ENCODE results near the gene C16orf92. TPM values are rescaled to one million over a fixed set of nuclear protein-coding genes. Genes with fewer than 3 reads are reported as not detected.
"Not testable (repeated sequence)": the region's sequence is repeated elsewhere in the genome, so short reads cannot be mapped to it uniquely, and the experiment has no call there.

Gene C16orf92
- polyA plus RNA-seq, 1 donor = not detected

- no peak for DNase-seq
Observed at GRCh38 chr16:30005341-30006094, 17.5 kb upstream of the C16orf92 start.

GRCh38 chr16:30006095-30006473 is 16.9 kb upstream of the C16orf92 start:
- DNase-seq = no peak

- DNase-seq = no peak
Observed at GRCh38 chr16:30006659-30007377, 16.2 kb upstream of the C16orf92 start.

DNA sequence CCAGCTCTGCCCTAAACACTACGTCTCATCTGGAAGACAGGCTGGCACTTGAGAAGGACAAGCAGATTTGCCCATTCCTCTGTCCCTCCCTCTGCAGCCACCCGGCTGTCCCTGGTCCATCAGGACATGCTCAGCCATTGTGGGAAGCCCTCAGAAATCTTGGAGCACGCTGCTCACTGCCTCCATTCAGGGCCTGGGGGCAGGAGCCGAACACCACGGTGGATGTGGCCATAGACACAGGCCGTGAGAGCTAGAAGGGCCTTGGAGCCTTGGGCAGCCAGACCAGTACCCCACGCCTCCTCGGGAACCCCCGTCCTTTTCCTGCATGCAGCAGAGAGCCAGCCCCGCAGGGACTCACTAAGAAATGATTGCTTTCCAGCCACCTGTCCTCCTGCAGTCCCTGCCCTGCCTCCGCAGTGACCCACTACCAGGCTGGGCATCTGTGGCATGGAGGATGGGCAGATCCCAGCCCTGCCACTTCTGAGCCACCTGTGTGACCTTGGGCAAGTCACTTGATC is 15.6 kb upstream of the C16orf92 start:
- no peak for DNase-seq

DNA sequence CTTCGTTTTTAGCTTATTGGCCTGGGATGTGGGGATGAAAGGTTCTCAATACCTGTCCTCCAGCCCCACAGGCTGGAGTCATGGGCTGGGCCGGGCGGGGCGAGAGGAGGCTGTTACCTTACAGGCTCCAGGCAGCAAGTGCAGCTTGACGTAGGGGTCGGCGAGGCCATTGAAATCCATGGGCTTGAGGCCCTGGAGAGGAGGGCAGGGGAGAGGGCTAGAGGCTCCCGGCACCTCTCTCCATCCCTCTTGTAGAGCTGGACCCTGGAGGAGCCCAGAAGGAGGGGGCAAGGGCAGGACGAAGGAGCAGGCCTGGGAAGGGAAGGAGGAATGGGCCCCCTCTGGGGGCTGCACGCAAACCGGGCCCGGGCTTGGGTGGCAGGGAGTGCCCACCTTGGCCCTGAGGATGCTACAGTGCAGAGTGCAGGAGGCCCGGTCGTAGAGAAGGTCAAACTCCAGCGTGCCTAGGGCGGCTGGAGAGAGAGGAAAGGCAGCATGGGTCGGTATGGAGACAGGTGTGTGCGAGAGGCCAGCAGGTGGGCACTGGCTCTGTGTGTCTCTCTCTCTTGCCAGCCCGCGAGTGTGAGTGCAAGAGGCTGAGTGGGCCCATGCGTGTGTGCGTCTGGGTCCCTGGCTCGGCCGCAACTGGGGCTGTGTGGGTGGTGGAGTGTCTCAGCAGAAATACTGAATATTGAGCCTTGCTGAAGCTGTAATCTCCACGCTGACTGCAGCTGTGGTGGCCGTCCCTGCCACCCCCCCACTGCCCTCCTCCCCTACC is 13.7 kb upstream of the C16orf92 start:
- DNase-seq = no peak

GRCh38 chr16:30009990-30010843 is 12.8 kb upstream of the C16orf92 start:
- no peak for DNase-seq

DNA sequence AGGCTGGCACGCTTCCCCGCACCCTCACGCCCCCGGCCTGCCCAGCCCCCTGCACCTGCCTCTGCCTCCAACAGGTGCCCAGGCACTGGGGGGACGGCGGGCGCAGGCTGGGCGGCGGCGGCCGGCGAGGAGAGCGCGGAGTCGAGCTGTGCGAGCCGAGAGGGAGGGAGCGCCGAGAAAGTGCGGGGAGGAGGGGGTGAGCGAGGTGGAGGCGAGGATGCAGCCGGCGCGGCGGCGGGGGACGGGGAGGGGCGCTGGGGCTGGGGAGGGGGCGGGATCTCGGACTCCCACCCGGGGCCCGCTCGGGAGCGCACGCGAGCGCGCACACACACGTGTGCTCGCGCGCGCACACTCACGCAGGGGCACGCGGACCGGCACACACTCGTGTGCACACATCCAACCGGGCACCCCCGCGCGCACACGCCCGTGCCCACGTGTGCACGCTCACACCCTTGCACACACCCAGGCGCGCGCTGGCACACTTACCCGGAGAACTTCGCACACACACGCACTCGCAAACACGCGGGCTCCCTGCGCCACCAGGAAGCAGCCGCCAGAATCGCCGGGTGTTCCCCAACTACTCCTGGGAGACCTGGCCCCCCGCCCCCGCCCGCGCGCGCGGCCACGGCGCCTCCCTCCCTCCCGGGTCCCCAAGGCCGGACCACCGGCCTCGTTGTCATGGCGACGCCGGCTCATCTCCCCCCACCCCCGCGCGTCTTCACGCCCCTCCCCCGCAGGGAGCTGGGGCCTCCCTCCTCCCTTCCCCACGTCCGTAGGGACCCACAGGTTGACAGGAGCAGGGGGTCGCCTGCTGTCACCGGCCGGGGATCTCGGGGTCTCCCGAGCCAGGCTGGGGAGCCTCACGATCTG is 11.9 kb upstream of the C16orf92 start, which contains the start of gene DOC2A:
Gene DOC2A (minus strand): TSS at position 184 of the 870 bp plus-strand sequence. CDS start 805 bp downstream, outside the sequence.
- DNase-seq = no peak

DNA sequence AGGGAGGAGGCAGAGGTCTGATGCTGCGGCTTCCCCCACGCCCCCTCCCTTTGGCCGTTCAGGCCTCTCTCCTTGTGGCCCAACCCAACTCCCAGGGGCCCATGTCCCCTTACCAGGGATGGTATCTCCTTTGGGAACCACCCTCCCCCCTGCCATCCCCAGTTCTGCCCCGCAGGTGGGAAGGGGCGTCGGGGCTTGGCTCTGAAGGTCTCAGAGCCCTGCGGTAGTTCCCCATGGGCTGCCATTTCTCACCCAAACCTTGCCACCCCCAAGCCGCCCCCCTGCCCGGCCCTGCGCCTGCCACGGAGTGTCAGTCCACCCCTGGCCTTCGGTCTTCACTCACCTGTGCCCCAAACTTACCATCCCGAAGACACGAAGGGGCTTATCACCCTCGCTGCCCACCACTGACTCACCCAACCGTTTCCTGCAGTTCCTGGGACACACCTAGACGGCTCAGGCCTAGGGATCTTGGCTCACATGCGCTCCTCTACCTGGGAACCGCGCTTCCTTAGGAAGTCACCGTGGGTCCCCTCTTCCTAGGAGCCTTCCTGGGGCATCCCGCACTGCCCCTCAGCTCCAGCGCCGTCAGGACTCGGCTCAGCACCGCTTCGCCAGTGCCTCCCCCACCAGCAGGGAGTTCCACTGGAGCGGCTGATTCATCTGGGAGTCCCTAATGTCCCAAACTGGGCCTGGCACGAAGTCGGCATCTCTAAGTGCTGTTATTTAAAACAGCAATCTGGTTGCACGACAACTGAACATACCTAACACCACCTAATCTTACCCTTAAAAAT is 11.1 kb upstream of the C16orf92 start:
- DNase-seq = no peak

- not testable (repeated sequence) for DNase-seq
Observed at GRCh38 chr16:30012598-30012997, 10.4 kb upstream of the C16orf92 start.

- DNase-seq = not testable (repeated sequence)
Observed at GRCh38 chr16:30015450-30015849, 7.5 kb upstream of the C16orf92 start.

- DNase-seq = no peak
Observed at GRCh38 chr16:30016555-30017276, 6.3 kb upstream of the C16orf92 start.

DNA sequence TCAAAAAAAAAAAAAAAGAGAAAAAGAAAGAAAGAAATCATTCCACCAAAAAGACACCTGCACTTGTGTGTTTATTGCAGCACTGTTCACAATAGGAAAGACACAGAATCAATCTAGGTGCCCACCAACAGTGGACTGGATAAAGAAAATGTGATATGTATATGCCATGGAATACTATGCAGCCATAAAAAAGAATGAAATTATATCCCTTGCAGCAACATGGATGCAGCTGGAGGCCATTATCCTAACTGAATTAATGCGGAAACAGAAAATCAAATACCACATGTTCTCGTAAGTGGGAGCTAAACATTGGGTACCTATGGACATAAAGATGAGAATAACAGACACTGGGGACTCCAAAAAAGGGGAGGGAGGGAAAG is 5.7 kb upstream of the C16orf92 start:
- no peak for DNase-seq

DNA sequence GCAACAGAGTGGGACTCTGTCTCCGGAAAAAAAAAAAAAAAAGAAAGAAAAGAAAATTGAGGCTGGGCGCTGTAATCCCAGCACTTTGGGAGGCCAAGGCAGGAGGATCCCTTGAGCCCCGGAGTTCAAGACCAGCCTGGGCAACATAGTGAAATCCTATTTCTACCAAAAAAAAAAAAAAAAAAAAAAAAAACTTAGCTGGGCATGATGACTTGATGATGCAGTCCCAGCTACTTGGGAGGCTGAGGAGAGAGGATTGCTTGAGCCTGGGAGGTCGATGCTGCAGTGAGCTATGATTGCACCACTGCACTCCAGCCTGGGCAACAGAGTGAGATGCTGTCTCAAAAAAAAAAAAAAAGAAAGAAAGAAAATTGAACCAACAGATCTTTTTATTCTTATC is 5.1 kb upstream of the C16orf92 start:
- not testable (repeated sequence) for DNase-seq

- no peak for DNase-seq
Observed at GRCh38 chr16:30018731-30019158, 4.3 kb upstream of the C16orf92 start.

GRCh38 chr16:30023586-30023985 is 588 bp downstream of the C16orf92 start:
- no peak for DNase-seq

GRCh38 chr16:30024451-30024850 is 1.5 kb downstream of the C16orf92 start:
- no peak for DNase-seq

GRCh38 chr16:30025156-30025555 is 2.2 kb downstream of the C16orf92 start:
- no peak for DNase-seq

DNA sequence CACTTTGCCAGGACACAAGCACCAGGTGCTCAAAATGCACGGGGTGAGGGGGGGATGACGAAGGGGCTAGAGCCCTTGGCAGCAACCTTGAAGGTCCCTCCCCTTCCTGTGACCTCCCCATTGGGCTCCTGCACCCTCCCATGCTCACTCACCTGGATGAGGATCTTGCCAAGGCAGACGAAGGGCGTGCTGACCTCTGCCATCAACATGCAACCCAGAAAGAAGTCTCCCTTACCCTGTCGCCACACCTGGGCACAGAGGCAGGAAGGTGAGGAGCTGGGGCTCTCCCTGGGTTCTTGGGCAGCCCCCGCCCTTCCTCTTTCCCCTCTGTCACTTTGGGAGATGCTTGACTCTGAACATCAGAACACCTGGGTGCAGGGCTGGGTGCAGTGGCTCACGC is 2.6 kb downstream of the C16orf92 start:
- DNase-seq = no peak

- no peak for DNase-seq
Observed at GRCh38 chr16:30026449-30026848, 3.5 kb downstream of the C16orf92 start.
